Caco-2 (cell line): ENCODE results near the gene ADAMTS1. TPM values are rescaled to one million over a fixed set of nuclear protein-coding genes. Genes with fewer than 3 reads are reported as not detected.
A peak's percentile ranks its signal among the peaks of the same experiment; 100 is the strongest.

Source experiments
- BruUV-seq: library from RNA; stranded (reverse); fragments of 400-500 nt; replicated peaks from 2 replicates; lab custom pipeline; 2021; lab: Mats Ljungman, UMichigan
- CTCF ChIA-PET: fragments of 300-600 bp; sonication (Branson Sonifier 250); formaldehyde crosslinking; loops from one replicate; lab custom pipeline; 2022; ENCODE audit warnings: antibody characterized with exemption; lab: Charles Lee
- POLR2A ChIA-PET: fragments of 300-600 bp; sonication (Branson Sonifier 250); formaldehyde crosslinking; loops from one replicate; lab custom pipeline; 2022; ENCODE audit warnings: antibody characterized with exemption; lab: Charles Lee
- DNase-seq, 2 experiments: peaks; one replicate each; pipeline versions ENCODE4 v3.0.0 to v3.0.0-alpha.2; 2020 to 2022
- H3K27me3 ChIP-seq: replicated peaks from 2 replicates; pipeline ENCODE4 v1.6.0; 2011; ENCODE audit warnings: low read length; ENCODE audit not compliant: control insufficient read depth, insufficient read depth
- H3K36me3 ChIP-seq: 2 replicates; pipeline ENCODE4 v1.5.1; 2011; ENCODE audit warnings: low read length; ENCODE audit not compliant: control insufficient read depth, insufficient read depth
- H3K4me1 ChIP-seq: fragments of 250-450 bp; sonication (Bioruptor Pico); 2 replicates; pipeline ENCODE4 v1.5.1; 2020; ENCODE audit warnings: mild to moderate bottlenecking
- H3K4me3 ChIP-seq: 2 replicates; pipeline ENCODE4 v1.5.1; 2011; ENCODE audit warnings: low read depth, mild to moderate bottlenecking, control low read depth, low read length
- H3K9me3 ChIP-seq: fragments of 250-450 bp; sonication (Bioruptor Pico); 2 replicates; pipeline ENCODE4 v1.5.1; 2020; ENCODE audit warnings: mild to moderate bottlenecking, moderate library complexity
- H3K27ac Mint-ChIP-seq: one replicate; pipeline ENCODE4 v1.8.0; 2022; ENCODE audit warnings: mixed read lengths; ENCODE audit not compliant: unreplicated experiment
- H3K27me3 Mint-ChIP-seq: one replicate; pipeline ENCODE4 v1.8.0; 2022; ENCODE audit warnings: mixed read lengths; ENCODE audit not compliant: insufficient read depth, unreplicated experiment
- H3K36me3 Mint-ChIP-seq: one replicate; pipeline ENCODE4 v1.8.0; 2022; ENCODE audit warnings: mild to moderate bottlenecking, mixed read lengths; ENCODE audit not compliant: insufficient read depth, unreplicated experiment
- H3K4me1 Mint-ChIP-seq: one replicate; pipeline ENCODE4 v1.8.0; 2022; ENCODE audit warnings: low read depth, mixed read lengths; ENCODE audit not compliant: unreplicated experiment
- H3K4me3 Mint-ChIP-seq: one replicate; pipeline ENCODE4 v1.8.0; 2022; ENCODE audit warnings: mild to moderate bottlenecking, moderate library complexity, mixed read lengths; ENCODE audit not compliant: unreplicated experiment
- H3K9me3 Mint-ChIP-seq: one replicate; pipeline ENCODE4 v1.8.0; 2022; ENCODE audit warnings: mixed read lengths; ENCODE audit not compliant: unreplicated experiment
- intact Hi-C: fragments of 100-400 bp; cut with micrococcal nuclease; formaldehyde crosslinking; loops from one replicate; pipeline ENCODE4 v1.10.0; 2022; ENCODE audit not compliant: unreplicated experiment
- total RNA-seq: library from RNA; stranded (reverse); gene quantifications from 2 replicates; pipeline ENCODE4 v1.2.3, GENCODE V29; 2022
- TF ChIP-seq, protein P1 (sequence below), 2 experiments: fragments of 200-600 bp in 1 of 2; IDR thresholded peaks; 1 replicate in 1 of 2; 2 replicates in 1 of 2; pipeline versions ENCODE4 v1.5.1 to v1.8.0; 2011 to 2022; ENCODE audit warnings: antibody characterized with exemption in 1 of 2, control low read depth in 1 of 2, inconsistent platforms in 1 of 2, low read depth in 1 of 2, low read length in 1 of 2, mild to moderate bottlenecking in 1 of 2, moderate library complexity in 1 of 2; ENCODE audit not compliant: insufficient read depth in 1 of 2, severe bottlenecking in 1 of 2, unreplicated experiment in 1 of 2

ADAMTS1 gene
- total RNA-seq, 1 experiment from 2014 or later = not detected

DNA sequence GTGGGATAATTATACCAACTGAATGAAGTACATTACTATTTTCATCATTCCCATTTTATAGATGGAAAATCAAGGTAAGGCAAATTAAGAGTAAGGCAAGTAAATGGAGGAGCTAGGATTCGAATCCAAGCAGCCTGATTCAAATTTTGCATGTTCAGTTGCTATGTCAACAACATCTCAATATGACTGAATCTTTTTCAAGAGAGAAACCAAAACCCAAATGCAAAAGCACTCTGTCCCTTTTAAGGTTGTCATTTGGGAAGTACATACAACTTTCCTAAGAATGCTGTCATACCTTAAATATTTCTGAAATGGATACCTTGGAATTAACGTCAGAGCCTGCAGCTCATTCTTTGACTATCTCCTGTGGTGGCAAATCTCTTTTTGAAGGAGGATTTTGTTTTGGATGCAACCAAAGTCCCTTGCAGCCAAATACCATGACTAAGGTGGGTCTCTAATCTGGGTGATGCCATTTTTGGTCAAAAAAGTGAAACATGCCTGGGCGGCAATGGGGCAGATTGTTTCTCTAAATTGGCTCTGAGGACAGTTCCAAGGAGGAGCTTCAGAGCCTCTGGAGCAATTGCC, 25.4 kb downstream of the ADAMTS1 start:
- DNase-seq = no peak
- no peaks in the 10 kb centered on the region for H3K9me3 ChIP-seq
- H3K27ac Mint-ChIP-seq = no peak overlapping the region
- H3K27me3 Mint-ChIP-seq = no peaks in the 10 kb centered on the region
- POLR2A ChIA-PET = no interaction called here
- peaks cover 22% of the 10 kb centered on the region for H3K9me3 Mint-ChIP-seq
- no peaks in the 10 kb centered on the region for H3K36me3 Mint-ChIP-seq
- intact Hi-C loops = loop anchor here (10.0 kb wide), 1 partner anchor 85 kb away; no protein-coding TSS in a partner anchor
- H3K4me3 ChIP-seq = no peak overlapping the region
- no TSS peak for BruUV-seq
- H3K36me3 ChIP-seq = no peaks in the 10 kb centered on the region
- H3K4me1 ChIP-seq = no peaks in the 10 kb centered on the region
- CTCF ChIA-PET = no interaction called here
- H3K4me3 Mint-ChIP-seq = no peak overlapping the region
- H3K4me1 Mint-ChIP-seq = peaks cover 14% of the 10 kb centered on the region
- no peaks in the 10 kb centered on the region for H3K27me3 ChIP-seq
- TF ChIP-seq, protein P1, sequence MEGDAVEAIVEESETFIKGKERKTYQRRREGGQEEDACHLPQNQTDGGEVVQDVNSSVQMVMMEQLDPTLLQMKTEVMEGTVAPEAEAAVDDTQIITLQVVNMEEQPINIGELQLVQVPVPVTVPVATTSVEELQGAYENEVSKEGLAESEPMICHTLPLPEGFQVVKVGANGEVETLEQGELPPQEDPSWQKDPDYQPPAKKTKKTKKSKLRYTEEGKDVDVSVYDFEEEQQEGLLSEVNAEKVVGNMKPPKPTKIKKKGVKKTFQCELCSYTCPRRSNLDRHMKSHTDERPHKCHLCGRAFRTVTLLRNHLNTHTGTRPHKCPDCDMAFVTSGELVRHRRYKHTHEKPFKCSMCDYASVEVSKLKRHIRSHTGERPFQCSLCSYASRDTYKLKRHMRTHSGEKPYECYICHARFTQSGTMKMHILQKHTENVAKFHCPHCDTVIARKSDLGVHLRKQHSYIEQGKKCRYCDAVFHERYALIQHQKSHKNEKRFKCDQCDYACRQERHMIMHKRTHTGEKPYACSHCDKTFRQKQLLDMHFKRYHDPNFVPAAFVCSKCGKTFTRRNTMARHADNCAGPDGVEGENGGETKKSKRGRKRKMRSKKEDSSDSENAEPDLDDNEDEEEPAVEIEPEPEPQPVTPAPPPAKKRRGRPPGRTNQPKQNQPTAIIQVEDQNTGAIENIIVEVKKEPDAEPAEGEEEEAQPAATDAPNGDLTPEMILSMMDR (IDR thresholded peaks at IDR 0.05; ENCODE audit: insufficient read depth in 1 of 2, low read depth in 1 of 2, low read length in 1 of 2, severe bottlenecking in 1 of 2, unreplicated experiment in 1 of 2) = no peak

DNA sequence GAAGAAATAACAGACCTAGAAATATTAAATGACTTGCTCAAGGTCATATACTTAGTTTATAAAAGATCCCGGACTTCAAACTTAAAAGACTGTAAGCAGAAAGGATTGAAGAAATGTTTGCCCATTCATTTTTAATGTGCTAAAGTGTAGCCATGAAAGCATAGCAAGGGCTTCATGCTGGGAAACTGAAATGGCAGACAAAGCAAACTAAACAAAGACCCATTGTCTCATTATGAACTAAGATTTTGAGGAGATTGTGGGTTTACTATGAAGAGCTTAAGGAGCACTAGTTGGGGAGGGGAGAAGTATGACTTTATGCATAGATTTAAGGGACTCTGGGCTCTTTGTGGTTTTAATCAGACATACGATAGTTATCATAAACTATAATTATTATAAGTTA, 26.3 kb downstream of the ADAMTS1 start:
- no peak overlapping the region for H3K27ac Mint-ChIP-seq
- DNase-seq = no peak
- no peak overlapping the region for H3K4me3 Mint-ChIP-seq
- BruUV-seq = no TSS peak
- ChIA-PET CTCF (no interaction called here), POLR2A (no interaction called here)
- no peaks in the 10 kb centered on the region for H3K27me3 ChIP-seq
- TF ChIP-seq, protein P1 (IDR thresholded peaks at IDR 0.05; ENCODE audit: insufficient read depth in 1 of 2, low read depth in 1 of 2, low read length in 1 of 2, severe bottlenecking in 1 of 2, unreplicated experiment in 1 of 2) = no peak
- H3K27me3 Mint-ChIP-seq = no peaks in the 10 kb centered on the region
- H3K36me3 ChIP-seq = no peaks in the 10 kb centered on the region
- no peaks in the 10 kb centered on the region for H3K9me3 ChIP-seq
- H3K9me3 Mint-ChIP-seq = peaks cover 21% of the 10 kb centered on the region
- H3K4me1 ChIP-seq = peaks cover 7% of the 10 kb centered on the region; the same call in 1 of the 2 replicates
- intact Hi-C loops = loop anchor here (10.0 kb wide), 1 partner anchor 84 kb away; no protein-coding TSS in a partner anchor
- H3K4me3 ChIP-seq = no peak overlapping the region
- H3K36me3 Mint-ChIP-seq = no peaks in the 10 kb centered on the region
- peaks cover 21% of the 10 kb centered on the region for H3K4me1 Mint-ChIP-seq

DNA sequence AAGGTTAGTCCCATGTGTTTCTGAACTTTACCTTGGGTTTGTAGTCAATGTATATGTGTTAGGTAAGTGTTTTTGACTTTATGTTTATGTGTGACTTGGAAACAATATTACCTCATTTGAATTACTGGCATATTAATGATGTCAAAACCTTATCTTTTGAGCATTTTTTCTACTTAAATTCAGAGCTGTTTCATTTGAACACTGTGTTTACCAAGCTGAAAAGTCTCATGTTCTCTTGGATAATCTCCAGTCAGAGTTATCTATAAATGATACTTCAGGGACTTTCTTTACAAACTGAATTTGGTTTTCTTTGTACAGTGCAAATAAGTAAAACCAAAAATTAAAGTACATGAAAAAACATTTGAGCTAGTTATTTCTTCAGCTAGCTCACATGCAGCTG, 30.0 kb downstream of the ADAMTS1 start:
- no peaks in the 10 kb centered on the region for H3K9me3 ChIP-seq
- peak overlapping the region; percentile 17 for H3K27ac Mint-ChIP-seq

More for the DNA sequence above, 30.0 kb downstream of the ADAMTS1 start:
- no peak overlapping the region for H3K4me3 ChIP-seq
- no TSS peak for BruUV-seq
- TF ChIP-seq, protein P1 (IDR thresholded peaks at IDR 0.05; ENCODE audit: insufficient read depth in 1 of 2, low read depth in 1 of 2, low read length in 1 of 2, severe bottlenecking in 1 of 2, unreplicated experiment in 1 of 2) = no peak
- H3K36me3 Mint-ChIP-seq = no peaks in the 10 kb centered on the region
- peaks cover 8% of the 10 kb centered on the region; the same call in 1 of the 2 replicates for H3K4me1 ChIP-seq
- no peaks in the 10 kb centered on the region for H3K9me3 Mint-ChIP-seq
- H3K27me3 ChIP-seq = no peaks in the 10 kb centered on the region
- POLR2A ChIA-PET = no interaction called here
- no peaks in the 10 kb centered on the region for H3K27me3 Mint-ChIP-seq
- peaks cover 25% of the 10 kb centered on the region for H3K4me1 Mint-ChIP-seq
- no peak overlapping the region for H3K4me3 Mint-ChIP-seq
- no peaks in the 10 kb centered on the region for H3K36me3 ChIP-seq
- CTCF ChIA-PET = interaction anchor here (0.6 kb wide), 1 partner anchor 83 kb away, joined by 3 read pairs; no protein-coding TSS in a partner anchor
- intact Hi-C loops = loop anchor here (10.0 kb wide), 1 partner anchor 80 kb away; no protein-coding TSS in a partner anchor
- no peak for DNase-seq
